Measurements from ENCODE around the gene WASHC3.
"Not testable (repeated sequence)": the region's sequence is repeated elsewhere in the genome, so short reads cannot be mapped to it uniquely, and the experiment has no call there.

Gene WASHC3

DNA sequence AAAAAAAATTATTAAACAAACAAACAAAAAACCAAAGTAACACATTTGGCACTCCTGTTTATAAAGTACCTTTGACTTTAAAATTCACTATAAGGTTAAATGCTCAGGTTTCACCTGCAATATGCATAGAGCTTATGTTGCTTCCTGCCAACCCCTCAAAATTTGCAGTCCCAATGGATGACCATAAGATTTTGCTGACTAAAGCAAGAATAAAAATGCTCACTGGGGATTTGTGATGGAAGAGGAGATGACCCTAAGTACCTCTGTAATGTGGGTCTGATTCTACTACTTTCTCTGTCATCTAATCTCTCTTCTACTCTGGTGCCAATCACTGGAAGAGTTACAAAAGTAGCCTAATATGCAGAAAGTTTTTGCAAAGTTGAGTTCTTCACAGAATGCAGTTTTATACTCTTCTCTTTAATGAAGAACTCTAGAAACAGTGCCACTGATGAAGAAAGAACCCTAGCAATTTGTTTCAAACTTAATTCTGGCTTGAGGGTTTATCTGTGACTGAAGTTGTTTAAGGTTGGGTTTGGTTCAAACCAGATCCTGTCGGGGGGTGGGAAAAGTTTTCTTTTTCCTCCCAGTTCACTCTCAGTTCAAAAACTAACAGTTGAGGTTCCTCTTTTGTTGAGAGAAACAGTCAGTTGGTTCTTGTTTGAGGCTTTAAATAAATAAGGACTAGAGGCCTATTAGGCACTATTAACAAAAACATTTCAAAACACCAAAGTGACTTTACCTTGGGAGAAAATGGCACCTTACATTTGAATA, 10.9 kb downstream of the WASHC3 start:
- no peak for DNase-seq

GRCh38 chr12:102043928-102044327, 17.9 kb downstream of the WASHC3 start:
- DNase-seq, result no peak

- DNase-seq, result no peak
Observed at GRCh38 chr12:102033991-102034745, 27.6 kb downstream of the WASHC3 start.

DNA sequence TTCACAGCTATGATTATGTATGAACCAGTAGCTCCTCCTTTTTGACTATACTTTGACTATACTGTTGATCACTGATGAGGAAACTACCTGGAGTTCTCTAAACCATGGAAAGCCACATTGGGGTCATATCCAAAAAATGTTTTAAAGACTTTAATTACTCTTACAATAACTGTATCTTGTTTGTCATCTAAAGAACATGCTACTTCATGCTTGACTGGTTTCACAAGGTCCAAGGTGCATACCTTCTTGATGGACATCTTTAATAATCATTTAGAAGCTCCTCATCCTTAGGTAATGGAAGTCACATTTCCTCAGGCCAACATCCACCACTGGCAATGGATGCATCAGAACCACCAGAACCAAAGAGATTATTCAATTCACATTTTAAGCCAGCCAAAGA, 29.9 kb downstream of the WASHC3 start:
- no peak for DNase-seq

- no peak for DNase-seq
Observed at GRCh38 chr12:102029141-102029540, 32.6 kb downstream of the WASHC3 start.

GRCh38 chr12:102026728-102027127, 35.1 kb downstream of the WASHC3 start:
- DNase-seq, result no peak

DNA sequence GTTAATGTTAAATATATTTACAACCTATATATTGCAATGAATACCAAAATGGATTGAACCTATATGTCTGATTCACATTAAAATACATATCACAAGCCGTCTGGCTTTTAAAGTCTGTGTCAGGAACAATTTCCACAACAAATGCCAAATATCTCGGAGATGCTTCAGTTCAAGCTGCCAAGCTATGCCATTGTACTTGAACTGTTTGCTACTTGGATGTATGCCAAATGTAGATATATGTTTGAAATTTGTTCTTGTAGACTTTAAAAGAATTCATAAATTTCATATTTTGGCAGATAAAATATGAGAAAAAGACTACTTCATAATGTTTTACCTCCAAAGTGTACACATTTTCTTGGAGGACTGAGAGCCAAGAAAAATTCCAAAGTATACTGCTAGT, 37.0 kb downstream of the WASHC3 start:
- DNase-seq, result no peak

DNA sequence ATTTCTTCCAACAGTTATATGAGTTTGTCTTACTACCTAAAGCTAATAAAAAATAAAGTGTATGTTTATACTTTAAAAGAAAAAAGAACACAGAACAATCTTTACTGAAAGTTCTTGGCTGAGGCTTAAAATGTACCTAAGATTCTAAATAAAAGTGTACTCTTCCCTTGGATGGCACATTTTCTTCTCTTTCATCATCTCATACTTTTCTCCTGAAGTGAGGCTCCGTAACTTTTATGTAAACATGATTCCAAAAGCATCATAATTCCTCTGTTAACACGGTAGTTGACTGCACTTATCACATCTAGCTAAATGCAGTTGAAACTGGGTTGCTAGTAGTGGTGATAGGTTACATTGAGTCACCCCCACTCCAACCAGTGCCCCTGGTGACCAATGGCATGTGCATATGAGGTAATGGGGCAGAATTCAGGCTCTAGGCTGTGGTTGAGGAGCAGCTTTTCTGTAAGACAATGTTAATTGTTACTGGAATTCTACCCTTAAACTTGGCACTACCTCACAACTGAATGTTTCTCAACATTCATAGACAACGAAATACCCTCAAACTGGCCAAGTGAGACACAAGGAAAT, 38.4 kb downstream of the WASHC3 start:
- DNase-seq, result peak; percentile 65

- DNase-seq, result no peak
Observed at GRCh38 chr12:102022286-102022685, 39.5 kb downstream of the WASHC3 start.

- DNase-seq, result no peak
Observed at GRCh38 chr12:102021540-102022246, 40.1 kb downstream of the WASHC3 start.

GRCh38 chr12:102018607-102019006, 43.2 kb downstream of the WASHC3 start:
- not testable (repeated sequence) for DNase-seq

- no peak for DNase-seq
Observed at GRCh38 chr12:102016472-102016871, 45.3 kb downstream of the WASHC3 start.

DNA sequence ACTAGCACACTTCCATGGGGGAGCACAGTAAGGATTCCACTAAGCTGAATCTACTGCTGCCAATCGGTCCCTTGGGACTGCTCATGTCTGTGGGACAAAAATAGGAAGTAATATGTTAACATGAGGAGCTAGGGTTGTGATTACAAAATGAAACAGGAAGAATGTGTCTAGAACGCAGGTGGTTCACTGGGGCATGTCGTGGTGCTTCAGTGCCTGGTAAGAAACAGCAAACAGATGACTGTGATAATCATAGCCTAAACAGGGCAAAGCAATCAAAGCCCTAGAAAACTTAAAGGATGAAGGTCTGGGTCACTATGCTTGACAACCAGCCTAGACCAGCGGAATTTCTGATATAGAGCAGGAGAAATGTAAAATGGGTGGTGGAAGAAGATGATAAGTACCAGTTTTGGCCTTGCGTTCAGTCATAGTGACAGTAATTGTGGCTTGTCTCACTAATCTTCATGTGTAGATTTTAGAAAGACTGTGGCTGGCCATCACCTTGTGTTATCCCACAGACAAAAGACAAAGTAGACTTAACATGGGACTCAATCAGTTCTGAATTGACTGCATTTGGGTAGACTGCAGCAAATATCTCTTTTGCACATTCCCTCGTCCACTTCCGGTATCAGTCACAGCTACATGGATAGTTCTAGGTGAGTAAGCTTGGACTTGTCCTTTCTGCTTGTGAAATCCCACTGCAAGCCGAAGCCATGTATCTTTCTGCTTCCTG, 51.4 kb downstream of the WASHC3 start:
- DNase-seq, result no peak

DNA sequence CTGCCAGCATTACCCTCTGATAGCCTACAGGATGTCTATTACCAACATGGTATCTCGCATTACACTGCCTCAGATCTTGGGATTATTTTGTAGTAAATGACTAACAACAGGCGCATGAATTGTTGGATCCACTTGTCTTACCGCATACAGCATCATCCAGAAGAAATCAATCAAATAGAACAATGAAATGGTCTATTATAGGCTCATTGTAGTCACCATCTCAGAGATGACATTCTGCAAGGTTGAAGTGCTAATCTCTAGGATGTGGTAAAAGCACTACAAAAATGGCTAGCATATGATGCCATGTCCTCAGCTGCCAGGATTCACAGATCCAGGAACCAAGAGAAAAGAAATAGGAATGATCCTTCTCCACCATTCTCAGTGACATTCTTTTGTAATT, 52.0 kb downstream of the WASHC3 start:
- DNase-seq, result no peak

- no peak for DNase-seq
Observed at GRCh38 chr12:102008615-102009126, 53.1 kb downstream of the WASHC3 start.

- DNase-seq, result no peak
Observed at GRCh38 chr12:102005256-102005655, 56.5 kb downstream of the WASHC3 start.

GRCh38 chr12:101997102-101997501, 64.7 kb downstream of the WASHC3 start:
- no peak for DNase-seq

GRCh38 chr12:101995684-101996083, 66.1 kb downstream of the WASHC3 start:
- DNase-seq, result no peak

DNA sequence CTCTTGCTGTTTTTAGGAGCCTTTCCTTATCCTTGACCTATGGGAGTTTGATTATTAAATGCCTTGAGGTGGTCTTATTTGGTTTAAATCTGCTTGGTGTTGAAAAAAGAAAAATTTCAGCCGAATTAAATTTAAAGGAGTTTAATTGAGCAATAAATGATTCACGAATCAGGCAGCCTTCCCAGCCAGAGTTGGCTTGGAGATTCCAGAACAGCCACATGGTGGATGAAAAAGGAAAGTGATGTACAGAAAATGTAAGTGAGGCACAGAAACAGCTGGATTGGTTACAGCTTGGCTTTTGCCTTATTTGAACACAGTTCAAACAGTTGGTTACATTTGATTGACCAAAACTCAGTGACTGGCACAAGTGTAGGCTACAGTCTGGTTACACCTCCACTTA, 69.7 kb downstream of the WASHC3 start:
- no peak for DNase-seq

DNA sequence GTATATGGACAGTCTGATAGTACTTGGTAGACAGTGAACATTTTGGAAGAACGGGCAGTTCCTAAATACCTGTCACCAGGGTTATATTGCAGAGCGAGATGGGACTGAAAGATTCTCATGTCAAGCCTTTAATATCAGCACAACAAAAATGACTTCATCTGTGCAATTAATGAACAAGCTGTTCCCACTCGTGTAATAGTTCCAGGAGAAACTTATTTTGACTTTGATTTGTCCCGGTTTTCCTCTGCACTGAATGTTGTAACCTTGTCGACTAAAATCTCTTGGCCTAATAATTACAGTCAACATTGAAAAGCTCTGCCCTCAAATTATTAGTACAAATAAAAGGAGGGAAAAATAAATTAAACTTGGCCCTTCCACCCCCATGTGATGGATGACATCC, 79.5 kb downstream of the WASHC3 start:
- DNase-seq, result no peak

DNA sequence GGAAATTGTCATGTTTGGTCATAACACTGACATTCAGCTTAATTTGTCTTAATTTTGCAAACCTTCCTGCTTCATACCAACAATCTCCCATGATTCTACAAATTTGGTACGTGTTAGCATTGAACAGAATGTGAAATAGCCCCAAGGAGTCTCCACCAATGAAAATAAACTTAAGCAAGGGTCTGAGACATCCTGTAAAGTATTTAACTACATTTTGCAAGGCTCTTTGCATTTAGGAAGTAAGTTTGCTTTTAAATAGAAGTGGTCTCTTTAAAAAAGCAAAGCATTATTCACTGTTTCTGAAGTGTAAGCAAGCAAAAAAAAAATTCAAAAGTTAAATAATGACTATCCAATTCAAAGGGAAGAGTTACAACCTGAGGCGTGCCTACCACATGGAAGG, 79.9 kb downstream of the WASHC3 start:
- DNase-seq, result no peak

- DNase-seq, result no peak
Observed at GRCh38 chr12:101968770-101969169, 93.0 kb downstream of the WASHC3 start.

Measured in fibroblast of skin of back (primary cell).